K562 (cell line): ENCODE results near the gene ASB4.

Source experiments
- CBFA2T3 ChIP-seq: fragments of 450-650 bp; IDR thresholded peaks from 2 replicates; pipeline ENCODE4 v1.6.1; 2017
- EGR1 ChIP-seq: fragments of 450-650 bp; conservative IDR thresholded peaks from 2 replicates; pipeline ENCODE4 v1.6.1; 2017; ENCODE audit warnings: mild to moderate bottlenecking
- EP300 ChIP-seq: IDR thresholded peaks from 2 replicates; pipeline ENCODE4 v1.6.1; 2012; ENCODE audit warnings: low read length, improper control_type of control experiment
- NFE2 ChIP-seq: IDR thresholded peaks from 2 replicates; pipeline ENCODE4 v1.6.1; 2014; ENCODE audit warnings: antibody characterized with exemption, low read depth
- NFIC ChIP-seq: fragments of 450-650 bp; IDR thresholded peaks from 2 replicates; pipeline ENCODE4 v1.6.1; 2017; ENCODE audit warnings: mild to moderate bottlenecking, inconsistent platforms
- POLR2A ChIP-seq: fragments of 450-650 bp; conservative IDR thresholded peaks from 2 replicates; pipeline ENCODE4 v1.6.1; 2016
- TCF7L2 ChIP-seq: fragments of 150-350 bp; IDR thresholded peaks from 2 replicates; pipeline ENCODE4 v1.6.1; 2016; ENCODE audit warnings: low read depth, mild to moderate bottlenecking, low read length, moderate library complexity
- TF ChIP-seq, protein P1 (sequence below), 3 experiments: IDR thresholded peaks in 2 of 3; conservative IDR thresholded peaks in 1 of 3; 2 replicates each; pipeline ENCODE4 v1.5.1; 2011 to 2012; ENCODE audit warnings: low read length in 3 of 3, mild to moderate bottlenecking in 3 of 3, control low read depth in 2 of 3, improper control_type of control experiment in 1 of 3, inconsistent platforms in 1 of 3, low read depth in 1 of 3, mixed read lengths in 1 of 3, moderate library complexity in 1 of 3; ENCODE audit not compliant: insufficient read depth in 2 of 3
- TF ChIP-seq, protein P2 (sequence below): fragments of 250-450 bp; sonication (Bioruptor Pico); IDR thresholded peaks from 2 replicates; pipeline ENCODE4 v1.5.1; 2021; ENCODE audit warnings: mild to moderate bottlenecking
- TF ChIP-seq, protein P3 (sequence below): fragments of 450-650 bp; IDR thresholded peaks from 2 replicates; pipeline ENCODE4 v1.6.1; 2016; ENCODE audit warnings: low read depth

DNA sequence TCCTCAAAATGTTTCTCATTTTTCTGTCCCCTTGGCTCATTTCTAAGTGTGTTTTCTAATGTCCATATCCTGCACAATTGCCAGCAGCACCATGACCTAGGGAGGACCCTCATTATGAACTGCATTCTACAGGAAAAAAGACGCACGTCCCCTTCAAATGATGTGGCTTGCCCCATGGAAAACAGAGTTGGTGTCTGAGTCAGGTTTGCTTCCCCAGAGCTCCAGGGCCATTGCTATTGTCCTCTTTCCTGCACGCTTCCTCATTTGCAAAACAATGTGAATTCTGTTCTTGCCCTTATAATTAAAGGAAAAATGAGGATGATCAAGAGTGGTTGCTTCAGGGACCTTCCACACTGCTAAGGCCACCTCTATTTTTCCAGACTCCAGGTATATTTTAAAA, 14.7 kb upstream of the ASB4 start:
- TF ChIP-seq POLR2A = no peak
- TF ChIP-seq NFE2 = no peak
- TF ChIP-seq, protein P1, sequence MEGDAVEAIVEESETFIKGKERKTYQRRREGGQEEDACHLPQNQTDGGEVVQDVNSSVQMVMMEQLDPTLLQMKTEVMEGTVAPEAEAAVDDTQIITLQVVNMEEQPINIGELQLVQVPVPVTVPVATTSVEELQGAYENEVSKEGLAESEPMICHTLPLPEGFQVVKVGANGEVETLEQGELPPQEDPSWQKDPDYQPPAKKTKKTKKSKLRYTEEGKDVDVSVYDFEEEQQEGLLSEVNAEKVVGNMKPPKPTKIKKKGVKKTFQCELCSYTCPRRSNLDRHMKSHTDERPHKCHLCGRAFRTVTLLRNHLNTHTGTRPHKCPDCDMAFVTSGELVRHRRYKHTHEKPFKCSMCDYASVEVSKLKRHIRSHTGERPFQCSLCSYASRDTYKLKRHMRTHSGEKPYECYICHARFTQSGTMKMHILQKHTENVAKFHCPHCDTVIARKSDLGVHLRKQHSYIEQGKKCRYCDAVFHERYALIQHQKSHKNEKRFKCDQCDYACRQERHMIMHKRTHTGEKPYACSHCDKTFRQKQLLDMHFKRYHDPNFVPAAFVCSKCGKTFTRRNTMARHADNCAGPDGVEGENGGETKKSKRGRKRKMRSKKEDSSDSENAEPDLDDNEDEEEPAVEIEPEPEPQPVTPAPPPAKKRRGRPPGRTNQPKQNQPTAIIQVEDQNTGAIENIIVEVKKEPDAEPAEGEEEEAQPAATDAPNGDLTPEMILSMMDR (IDR thresholded peaks at IDR 0.05 in 2 of 3, conservative IDR thresholded peaks at IDR 0.05 in 1 of 3; ENCODE audit: insufficient read depth in 2 of 3, low read depth in 1 of 3, low read length in 3 of 3) = no peak
- no peak for TF ChIP-seq NFIC
- no peak for TF ChIP-seq CBFA2T3
- no peak for TF ChIP-seq TCF7L2
- TF ChIP-seq, protein P2, sequence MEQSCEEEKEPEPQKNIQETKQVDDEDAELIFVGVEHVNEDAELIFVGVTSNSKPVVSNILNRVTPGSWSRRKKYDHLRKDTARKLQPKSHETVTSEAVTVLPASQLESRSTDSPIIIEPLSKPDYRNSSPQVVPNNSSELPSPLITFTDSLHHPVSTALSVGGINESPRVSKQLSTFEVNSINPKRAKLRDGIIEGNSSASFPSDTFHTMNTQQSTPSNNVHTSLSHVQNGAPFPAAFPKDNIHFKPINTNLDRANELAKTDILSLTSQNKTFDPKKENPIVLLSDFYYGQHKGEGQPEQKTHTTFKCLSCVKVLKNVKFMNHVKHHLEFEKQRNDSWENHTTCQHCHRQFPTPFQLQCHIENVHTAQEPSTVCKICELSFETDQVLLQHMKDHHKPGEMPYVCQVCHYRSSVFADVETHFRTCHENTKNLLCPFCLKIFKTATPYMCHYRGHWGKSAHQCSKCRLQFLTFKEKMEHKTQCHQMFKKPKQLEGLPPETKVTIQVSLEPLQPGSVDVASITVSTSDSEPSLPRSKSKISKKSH (CRISPR knock-in tag) = no peak
- TF ChIP-seq EGR1 = no peak
- no peak for TF ChIP-seq EP300
- TF ChIP-seq, protein P3, sequence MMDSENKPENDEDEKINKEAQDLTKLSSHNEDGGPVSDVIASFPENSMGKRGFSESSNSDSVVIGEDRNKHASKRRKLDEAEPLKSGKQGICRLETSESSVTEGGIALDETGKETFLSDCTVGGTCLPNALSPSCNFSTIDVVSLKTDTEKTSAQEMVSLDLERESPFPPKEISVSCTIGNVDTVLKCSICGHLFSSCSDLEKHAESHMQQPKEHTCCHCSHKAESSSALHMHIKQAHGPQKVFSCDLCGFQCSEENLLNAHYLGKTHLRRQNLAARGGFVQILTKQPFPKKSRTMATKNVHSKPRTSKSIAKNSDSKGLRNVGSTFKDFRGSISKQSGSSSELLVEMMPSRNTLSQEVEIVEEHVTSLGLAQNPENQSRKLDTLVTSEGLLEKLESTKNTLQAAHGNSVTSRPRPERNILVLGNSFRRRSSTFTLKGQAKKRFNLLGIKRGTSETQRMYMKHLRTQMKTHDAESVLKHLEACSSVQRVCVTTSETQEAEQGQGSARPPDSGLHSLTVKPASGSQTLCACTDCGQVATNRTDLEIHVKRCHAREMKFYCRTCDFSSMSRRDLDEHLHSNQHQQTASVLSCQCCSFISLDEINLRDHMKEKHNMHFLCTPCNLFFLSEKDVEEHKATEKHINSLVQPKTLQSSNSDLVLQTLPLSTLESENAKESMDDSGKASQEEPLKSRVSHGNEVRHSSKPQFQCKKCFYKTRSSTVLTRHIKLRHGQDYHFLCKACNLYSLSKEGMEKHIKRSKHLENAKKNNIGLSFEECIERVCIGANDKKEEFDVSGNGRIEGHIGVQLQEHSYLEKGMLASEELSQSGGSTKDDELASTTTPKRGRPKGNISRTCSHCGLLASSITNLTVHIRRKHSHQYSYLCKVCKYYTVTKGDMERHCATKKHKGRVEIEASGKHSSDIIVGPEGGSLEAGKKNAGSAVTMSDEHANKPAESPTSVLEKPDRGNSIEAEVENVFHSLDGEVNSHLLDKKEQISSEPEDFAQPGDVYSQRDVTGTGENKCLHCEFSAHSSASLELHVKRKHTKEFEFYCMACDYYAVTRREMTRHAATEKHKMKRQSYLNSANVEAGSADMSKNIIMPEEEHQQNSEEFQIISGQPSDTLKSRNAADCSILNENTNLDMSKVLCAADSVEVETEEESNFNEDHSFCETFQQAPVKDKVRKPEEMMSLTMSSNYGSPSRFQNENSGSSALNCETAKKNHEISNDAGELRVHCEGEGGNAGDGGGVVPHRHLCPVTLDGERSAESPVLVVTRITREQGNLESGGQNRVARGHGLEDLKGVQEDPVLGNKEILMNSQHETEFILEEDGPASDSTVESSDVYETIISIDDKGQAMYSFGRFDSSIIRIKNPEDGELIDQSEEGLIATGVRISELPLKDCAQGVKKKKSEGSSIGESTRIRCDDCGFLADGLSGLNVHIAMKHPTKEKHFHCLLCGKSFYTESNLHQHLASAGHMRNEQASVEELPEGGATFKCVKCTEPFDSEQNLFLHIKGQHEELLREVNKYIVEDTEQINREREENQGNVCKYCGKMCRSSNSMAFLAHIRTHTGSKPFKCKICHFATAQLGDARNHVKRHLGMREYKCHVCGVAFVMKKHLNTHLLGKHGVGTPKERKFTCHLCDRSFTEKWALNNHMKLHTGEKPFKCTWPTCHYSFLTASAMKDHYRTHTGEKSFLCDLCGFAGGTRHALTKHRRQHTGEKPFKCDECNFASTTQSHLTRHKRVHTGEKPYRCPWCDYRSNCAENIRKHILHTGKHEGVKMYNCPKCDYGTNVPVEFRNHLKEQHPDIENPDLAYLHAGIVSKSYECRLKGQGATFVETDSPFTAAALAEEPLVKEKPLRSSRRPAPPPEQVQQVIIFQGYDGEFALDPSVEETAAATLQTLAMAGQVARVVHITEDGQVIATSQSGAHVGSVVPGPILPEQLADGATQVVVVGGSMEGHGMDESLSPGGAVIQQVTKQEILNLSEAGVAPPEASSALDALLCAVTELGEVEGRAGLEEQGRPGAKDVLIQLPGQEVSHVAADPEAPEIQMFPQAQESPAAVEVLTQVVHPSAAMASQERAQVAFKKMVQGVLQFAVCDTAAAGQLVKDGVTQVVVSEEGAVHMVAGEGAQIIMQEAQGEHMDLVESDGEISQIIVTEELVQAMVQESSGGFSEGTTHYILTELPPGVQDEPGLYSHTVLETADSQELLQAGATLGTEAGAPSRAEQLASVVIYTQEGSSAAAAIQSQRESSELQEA = no peak
